ENCODE results near the gene SPPL2B. TPM values are rescaled to one million over a fixed set of nuclear protein-coding genes. Genes with fewer than 3 reads are reported as not detected.

The SPPL2B gene
- total RNA-seq, 5 donors from 2014 or later (not counting 1 experiment from before 2014, with no cell fraction given) = 96.5 to 173 (median 133) TPM

DNA sequence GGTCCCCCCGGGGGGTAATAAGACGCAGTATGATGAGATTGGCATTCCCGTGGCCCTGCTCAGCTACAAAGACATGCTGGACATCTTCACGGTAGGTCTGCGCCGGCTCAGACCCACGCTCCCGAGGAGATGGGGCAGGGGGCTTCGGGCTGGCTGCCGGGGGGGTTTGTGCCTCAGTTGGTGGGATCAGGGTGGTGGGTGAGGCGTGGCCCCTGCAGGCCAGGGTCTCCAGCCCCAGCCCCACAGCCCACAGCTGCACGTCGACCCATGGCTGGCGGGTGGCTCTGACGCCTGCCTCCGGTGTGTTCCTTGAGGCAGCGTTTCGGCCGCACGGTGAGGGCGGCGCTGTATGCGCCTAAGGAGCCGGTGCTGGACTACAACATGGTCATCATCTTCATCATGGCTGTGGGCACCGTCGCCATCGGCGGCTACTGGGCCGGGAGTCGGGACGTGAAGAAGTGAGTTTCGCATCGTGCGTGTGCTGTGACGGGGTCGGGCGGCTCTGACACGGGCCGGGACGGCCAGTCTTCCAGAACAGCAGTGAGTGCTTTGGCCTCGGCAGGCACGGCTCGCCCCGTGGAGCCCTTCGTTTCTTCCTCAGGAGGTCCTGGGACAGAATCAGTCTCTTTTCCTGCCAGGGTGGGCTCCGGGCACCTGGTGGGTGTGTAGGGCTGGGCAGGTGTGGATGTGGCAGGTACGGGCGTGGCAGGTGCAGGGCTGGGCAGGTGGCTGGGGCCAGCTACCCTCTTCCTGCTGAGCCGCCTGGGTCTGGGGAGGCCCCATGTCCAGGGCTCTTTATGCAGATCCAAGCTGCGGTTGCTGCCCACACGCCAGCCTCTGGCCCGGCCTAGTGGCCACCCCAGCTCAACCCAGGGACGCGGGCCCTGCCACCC is 10.5 kb downstream of the SPPL2B start:
- CTCF ChIA-PET = interaction anchor here in 1 of 2 donors (0.6 kb wide), 1 partner anchor 967 kb away, joined by 5 read pairs; no protein-coding TSS in a partner anchor
- Histone ChIP-seq H3K4me1 (ENCODE audit: control insufficient read depth in 1 of 2, extremely low read depth in 1 of 2, insufficient read depth in 2 of 2, low read length in 2 of 2) (peaks cover 0 to 7% of the 10 kb centered on the region in 2 experiments), H3K36me3 (ENCODE audit: control insufficient read depth in 2 of 2, extremely low read depth in 1 of 2, insufficient read depth in 1 of 2, low read length in 1 of 2) (peaks cover 15 to 17% of the 10 kb centered on the region in 2 donors), H3K27me3 (replicated peaks in 1 of 2; ENCODE audit: control insufficient read depth in 2 of 2, extremely low read depth in 1 of 2, insufficient read depth in 2 of 2, low read length in 1 of 2) (no peaks in the 10 kb centered on the region), H3K9me3 (no peaks in the 10 kb centered on the region), H3K27ac (ENCODE audit: low read length) (no peak overlapping the region), H3K4me3 (ENCODE audit: control insufficient read depth in 1 of 2, extremely low read depth in 1 of 2, low read length in 1 of 2) (no peak overlapping the region)
- peaks cover 11% of the 10 kb centered on the region for H3K36me3 Mint-ChIP-seq
- 98% methylated on average over 51 of the region's 54 CpGs for WGBS (ENCODE audit: insufficient coverage)
- H3K4me1 Mint-ChIP-seq = peaks cover 8 to 13% (median 12%) of the 10 kb centered on the region in 3 donors
- H3K27me3 Mint-ChIP-seq = no peaks in the 10 kb centered on the region
- H3K27ac Mint-ChIP-seq = no peak overlapping the region
- H3K9me3 Mint-ChIP-seq = no peaks in the 10 kb centered on the region
- ATAC-seq (replicated peaks in 1 of 4) (no peak), DNase-seq (no peak)
- POLR2A ChIA-PET = no interaction called here
- no peak overlapping the region for H3K4me3 Mint-ChIP-seq

- peaks cover 8 to 13% (median 12%) of the 10 kb centered on the region in 3 donors for H3K4me1 Mint-ChIP-seq
- no peak for DNase-seq
- Histone ChIP-seq H3K4me3 (ENCODE audit: control insufficient read depth in 1 of 2, extremely low read depth in 1 of 2, low read length in 1 of 2) (no peak overlapping the region), H3K27ac (ENCODE audit: low read length) (no peak overlapping the region), H3K9me3 (no peaks in the 10 kb centered on the region), H3K4me1 (ENCODE audit: control insufficient read depth in 1 of 2, extremely low read depth in 1 of 2, insufficient read depth in 2 of 2, low read length in 2 of 2) (peaks cover 0 to 1% of the 10 kb centered on the region in 2 experiments), H3K36me3 (ENCODE audit: control insufficient read depth in 2 of 2, extremely low read depth in 1 of 2, insufficient read depth in 1 of 2, low read length in 1 of 2) (peaks cover 14 to 21% of the 10 kb centered on the region in 2 donors), H3K27me3 (replicated peaks in 1 of 2; ENCODE audit: control insufficient read depth in 2 of 2, extremely low read depth in 1 of 2, insufficient read depth in 2 of 2, low read length in 1 of 2) (no peaks in the 10 kb centered on the region)
- no peaks in the 10 kb centered on the region for H3K27me3 Mint-ChIP-seq
- CTCF ChIA-PET = interaction anchor here in 1 of 2 donors (0.6 kb wide), 1 partner anchor 966 kb away, joined by 5 read pairs; no protein-coding TSS in a partner anchor
- H3K4me3 Mint-ChIP-seq = no peak overlapping the region
- ATAC-seq (replicated peaks in 1 of 4) = no peak
- peaks cover 11% of the 10 kb centered on the region for H3K36me3 Mint-ChIP-seq
- POLR2A ChIA-PET = no interaction called here
- H3K9me3 Mint-ChIP-seq = no peaks in the 10 kb centered on the region
- H3K27ac Mint-ChIP-seq = no peak overlapping the region
- 97% methylated on average over 51 of the region's 52 CpGs for WGBS (ENCODE audit: insufficient coverage)
Measured at GRCh38 chr19:2339644-2340310, 11.3 kb downstream of the SPPL2B start.

- H3K36me3 ChIP-seq (ENCODE audit: control insufficient read depth in 2 of 2, extremely low read depth in 1 of 2, insufficient read depth in 1 of 2, low read length in 1 of 2) = peaks cover 14 to 21% of the 10 kb centered on the region in 2 donors
- WGBS (ENCODE audit: insufficient coverage) = 90% methylated on average over 34 of the region's 38 CpGs
- ChIA-PET CTCF (no interaction called here), POLR2A (no interaction called here)
- H3K4me1 ChIP-seq (ENCODE audit: control insufficient read depth in 1 of 2, extremely low read depth in 1 of 2, insufficient read depth in 2 of 2, low read length in 2 of 2) = no peaks in the 10 kb centered on the region
- no peaks in the 10 kb centered on the region for H3K9me3 ChIP-seq
- no peak overlapping the region for H3K4me3 ChIP-seq (ENCODE audit: control insufficient read depth in 1 of 2, extremely low read depth in 1 of 2, low read length in 1 of 2)
- Mint-ChIP-seq H3K27me3 (no peaks in the 10 kb centered on the region), H3K27ac (no peak overlapping the region), H3K4me3 (no peak overlapping the region), H3K36me3 (peaks cover 10% of the 10 kb centered on the region), H3K4me1 (peaks cover 7 to 11% (median 9%) of the 10 kb centered on the region in 3 donors), H3K9me3 (no peaks in the 10 kb centered on the region)
- ATAC-seq (replicated peaks in 1 of 4) (no peak), DNase-seq (no peak)
- no peak overlapping the region for H3K27ac ChIP-seq (ENCODE audit: low read length)
- H3K27me3 ChIP-seq (replicated peaks in 1 of 2; ENCODE audit: control insufficient read depth in 2 of 2, extremely low read depth in 1 of 2, insufficient read depth in 2 of 2, low read length in 1 of 2) = no peaks in the 10 kb centered on the region
Measured at GRCh38 chr19:2340496-2341243, 12.2 kb downstream of the SPPL2B start.

DNA sequence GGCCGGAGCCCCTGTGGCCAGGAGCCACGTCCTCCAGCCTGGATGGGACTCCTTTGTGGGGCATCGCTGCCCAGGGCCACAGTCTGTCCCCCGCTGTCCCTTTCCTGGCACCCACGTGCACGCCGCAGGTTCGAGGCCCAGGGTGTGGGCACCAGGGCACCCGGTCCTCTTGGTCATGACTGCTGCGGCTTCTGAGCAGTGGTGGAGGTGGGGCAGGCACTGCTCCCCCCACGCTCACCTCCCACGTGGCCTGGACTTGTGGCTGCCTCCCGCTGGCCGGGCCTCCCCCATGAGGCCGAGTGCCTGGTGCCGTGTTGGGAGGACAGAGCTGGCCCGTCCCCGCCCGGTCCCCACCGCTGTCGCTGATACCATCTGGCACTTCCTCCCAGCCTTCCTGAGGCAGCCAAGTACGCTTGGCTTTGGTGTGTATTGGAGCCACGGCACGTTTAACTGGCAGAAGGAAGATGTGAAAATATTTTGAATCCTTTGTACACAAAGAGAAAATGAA is 12.8 kb downstream of the SPPL2B start:
- Mint-ChIP-seq H3K4me3 (no peak overlapping the region), H3K27ac (no peak overlapping the region), H3K9me3 (no peaks in the 10 kb centered on the region), H3K36me3 (peaks cover 4% of the 10 kb centered on the region), H3K4me1 (peaks cover 1 to 5% (median 3%) of the 10 kb centered on the region in 3 donors), H3K27me3 (no peaks in the 10 kb centered on the region)
- Histone ChIP-seq H3K9me3 (no peaks in the 10 kb centered on the region), H3K36me3 (ENCODE audit: control insufficient read depth in 2 of 2, extremely low read depth in 1 of 2, insufficient read depth in 1 of 2, low read length in 1 of 2) (peaks cover 14 to 21% of the 10 kb centered on the region in 2 donors), H3K4me3 (ENCODE audit: control insufficient read depth in 1 of 2, extremely low read depth in 1 of 2, low read length in 1 of 2) (no peak overlapping the region), H3K4me1 (ENCODE audit: control insufficient read depth in 1 of 2, extremely low read depth in 1 of 2, insufficient read depth in 2 of 2, low read length in 2 of 2) (no peaks in the 10 kb centered on the region), H3K27ac (ENCODE audit: low read length) (no peak overlapping the region), H3K27me3 (replicated peaks in 1 of 2; ENCODE audit: control insufficient read depth in 2 of 2, extremely low read depth in 1 of 2, insufficient read depth in 2 of 2, low read length in 1 of 2) (no peaks in the 10 kb centered on the region)
- no peak for DNase-seq
- 76% methylated on average over 22 of the region's 24 CpGs for WGBS (ENCODE audit: insufficient coverage)
- ATAC-seq (replicated peaks in 1 of 4) = no peak
- POLR2A ChIA-PET = no interaction called here
- CTCF ChIA-PET = no interaction called here

GRCh38 chr19:2341982-2342381 is 13.5 kb downstream of the SPPL2B start:
- H3K4me3 ChIP-seq (ENCODE audit: control insufficient read depth in 1 of 2, extremely low read depth in 1 of 2, low read length in 1 of 2) = no peak overlapping the region
- CTCF ChIA-PET = no interaction called here
- Mint-ChIP-seq H3K27me3 (no peaks in the 10 kb centered on the region), H3K27ac (no peak overlapping the region), H3K4me3 (no peak overlapping the region), H3K36me3 (peaks cover 3% of the 10 kb centered on the region), H3K9me3 (no peaks in the 10 kb centered on the region), H3K4me1 (peaks cover 0 to 2% (median 1%) of the 10 kb centered on the region in 3 donors)
- no peak overlapping the region for H3K27ac ChIP-seq (ENCODE audit: low read length)
- H3K4me1 ChIP-seq (ENCODE audit: control insufficient read depth in 1 of 2, extremely low read depth in 1 of 2, insufficient read depth in 2 of 2, low read length in 2 of 2) = no peaks in the 10 kb centered on the region
- H3K9me3 ChIP-seq = no peaks in the 10 kb centered on the region
- H3K36me3 ChIP-seq (ENCODE audit: control insufficient read depth in 2 of 2, extremely low read depth in 1 of 2, insufficient read depth in 1 of 2, low read length in 1 of 2) = peaks cover 14 to 21% of the 10 kb centered on the region in 2 donors
- ATAC-seq (replicated peaks in 1 of 4) (no peak), DNase-seq (no peak)
- 94% methylated on average over 14 of the region's 15 CpGs for WGBS (ENCODE audit: insufficient coverage)
- no peaks in the 10 kb centered on the region for H3K27me3 ChIP-seq (replicated peaks in 1 of 2; ENCODE audit: control insufficient read depth in 2 of 2, extremely low read depth in 1 of 2, insufficient read depth in 2 of 2, low read length in 1 of 2)
- POLR2A ChIA-PET = no interaction called here

DNA sequence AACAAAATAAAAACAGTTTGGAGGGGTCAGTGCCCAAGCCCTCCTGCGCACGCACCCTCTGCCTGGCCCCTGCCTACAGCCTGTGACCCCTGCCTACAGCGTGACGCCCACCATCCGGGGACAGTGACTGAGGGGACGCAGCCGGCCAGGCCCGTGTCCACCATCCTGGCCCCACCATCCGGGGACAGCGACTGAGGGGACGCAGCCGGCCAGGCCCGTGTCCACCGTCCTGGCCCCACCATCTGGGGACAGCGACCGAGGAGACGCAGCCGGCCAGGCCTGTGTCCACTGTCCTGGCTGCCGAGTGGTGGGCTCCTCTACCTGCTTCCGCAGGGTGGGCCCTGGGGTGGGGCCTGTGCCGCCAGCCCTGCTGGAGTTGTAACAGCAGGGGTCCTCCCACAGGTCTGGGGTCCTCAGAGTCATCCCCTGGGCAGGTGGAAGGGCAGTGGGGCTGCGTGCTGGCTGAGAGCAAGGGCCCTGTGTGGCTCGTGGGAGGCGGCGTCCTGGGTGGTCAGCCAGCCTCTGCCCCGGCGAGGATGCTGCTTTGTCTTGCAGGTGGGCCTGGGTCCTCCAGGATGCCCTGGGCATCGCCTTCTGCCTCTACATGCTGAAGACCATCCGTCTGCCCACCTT is 14.3 kb downstream of the SPPL2B start:
- H3K27me3 ChIP-seq (replicated peaks in 1 of 2; ENCODE audit: control insufficient read depth in 2 of 2, extremely low read depth in 1 of 2, insufficient read depth in 2 of 2, low read length in 1 of 2) = no peaks in the 10 kb centered on the region
- H3K27ac Mint-ChIP-seq = no peak overlapping the region
- H3K4me1 Mint-ChIP-seq = no peaks in the 10 kb centered on the region
- H3K4me3 Mint-ChIP-seq = no peak overlapping the region
- ChIA-PET CTCF (no interaction called here), POLR2A (no interaction called here)
- peaks cover 14 to 15% of the 10 kb centered on the region in 2 donors for H3K36me3 ChIP-seq (ENCODE audit: control insufficient read depth in 2 of 2, extremely low read depth in 1 of 2, insufficient read depth in 1 of 2, low read length in 1 of 2)
- no peaks in the 10 kb centered on the region for H3K27me3 Mint-ChIP-seq
- WGBS (ENCODE audit: insufficient coverage) = 97% methylated on average over 26 of the region's 29 CpGs
- H3K9me3 Mint-ChIP-seq = no peaks in the 10 kb centered on the region
- no peaks in the 10 kb centered on the region for H3K36me3 Mint-ChIP-seq
- no peaks in the 10 kb centered on the region for H3K4me1 ChIP-seq (ENCODE audit: control insufficient read depth in 1 of 2, extremely low read depth in 1 of 2, insufficient read depth in 2 of 2, low read length in 2 of 2)
- DNase-seq (no peak), ATAC-seq (replicated peaks in 1 of 4) (no peak)
- no peak overlapping the region for H3K4me3 ChIP-seq (ENCODE audit: control insufficient read depth in 1 of 2, extremely low read depth in 1 of 2, low read length in 1 of 2)
- no peak overlapping the region for H3K27ac ChIP-seq (ENCODE audit: low read length)
- no peaks in the 10 kb centered on the region for H3K9me3 ChIP-seq
